Esophagus (tissue), 2 donors: ENCODE data around the gene SLC17A2. TPM values are rescaled to one million over a fixed set of nuclear protein-coding genes. Genes with fewer than 3 reads are reported as not detected.

Source experiments
- H3K27ac ChIP-seq, 2 donors: one replicate each; pipeline ENCODE4 v1.5.1; 2013; ENCODE audit warnings: low read depth in 2 of 2, mild to moderate bottlenecking in 2 of 2, inconsistent platforms in 1 of 2, low read length in 1 of 2, moderate library complexity in 1 of 2
- H3K27me3 ChIP-seq, 2 donors: one replicate each; pipeline ENCODE4 v1.6.1; 2013; ENCODE audit warnings: low read length in 2 of 2, control low read depth in 1 of 2, mild to moderate bottlenecking in 1 of 2; ENCODE audit not compliant: insufficient read depth in 2 of 2, control insufficient read depth in 1 of 2
- H3K36me3 ChIP-seq, 2 donors: one replicate each; pipeline ENCODE4 v1.6.1; 2013; ENCODE audit warnings: low read length in 1 of 2; ENCODE audit not compliant: control insufficient read depth in 2 of 2, insufficient read depth in 2 of 2
- H3K4me1 ChIP-seq, 2 donors: one replicate each; pipeline ENCODE4 v1.6.1; 2013; ENCODE audit warnings: low read length in 1 of 2; ENCODE audit not compliant: control insufficient read depth in 2 of 2, insufficient read depth in 2 of 2
- H3K4me3 ChIP-seq, 2 donors: one replicate each; pipeline ENCODE4 v1.5.1; 2013; ENCODE audit warnings: low read length in 2 of 2, mild to moderate bottlenecking in 2 of 2, low read depth in 1 of 2, moderate library complexity in 1 of 2
- H3K9me3 ChIP-seq, 2 donors: one replicate each; pipeline ENCODE4 v1.6.1; 2013; ENCODE audit warnings: mild to moderate bottlenecking in 2 of 2, low read depth in 1 of 2, low read length in 1 of 2, moderate library complexity in 1 of 2; ENCODE audit not compliant: control insufficient read depth in 2 of 2, insufficient read depth in 1 of 2
- WGBS, 2 donors: extraction: QIAGEN DNeasy Blood & Tissue Kit; methylation state at CpG; one replicate each; pipeline ENCODE4 v1.1.7; 2013; 5-methylcytosine and 5-hydroxymethylcytosine counted together
- polyA plus RNA-seq, 2 donors: library from polyadenylated mRNA; stranded (reverse); fragments of 200-250 nt; gene quantifications; one replicate each; pipeline ENCODE4 v1.2.3, GENCODE V29; 2013
- donor health status: healthy with polysubstance abuse.
- donor health status: Bipolar disorder and iron deficiency.

Gene SLC17A2
- polyA plus RNA-seq, 2 donors, result not detected

- 96 to 97% methylated on average over 2 of the region's 2 CpGs for WGBS, 2 donors
- no peaks in the 10 kb centered on the region for H3K36me3 ChIP-seq
- no peaks in the 10 kb centered on the region for H3K9me3 ChIP-seq
- no peaks in the 10 kb centered on the region for H3K4me1 ChIP-seq
- no peaks in the 10 kb centered on the region for H3K27me3 ChIP-seq
- no peak overlapping the region for H3K27ac ChIP-seq
- H3K4me3 ChIP-seq, result no peak overlapping the region
Observed at GRCh38 chr6:25878721-25879322, 51.7 kb downstream of the SLC17A2 start.

- Histone ChIP-seq H3K27me3 (no peaks in the 10 kb centered on the region), H3K4me1 (no peaks in the 10 kb centered on the region), H3K27ac (no peak overlapping the region), H3K4me3 (no peak overlapping the region), H3K9me3 (no peaks in the 10 kb centered on the region), H3K36me3 (no peaks in the 10 kb centered on the region)
- WGBS, 2 donors, result 83% methylated on average over 3 of the region's 3 CpGs
Observed at GRCh38 chr6:25875926-25876602, 54.4 kb downstream of the SLC17A2 start.

DNA sequence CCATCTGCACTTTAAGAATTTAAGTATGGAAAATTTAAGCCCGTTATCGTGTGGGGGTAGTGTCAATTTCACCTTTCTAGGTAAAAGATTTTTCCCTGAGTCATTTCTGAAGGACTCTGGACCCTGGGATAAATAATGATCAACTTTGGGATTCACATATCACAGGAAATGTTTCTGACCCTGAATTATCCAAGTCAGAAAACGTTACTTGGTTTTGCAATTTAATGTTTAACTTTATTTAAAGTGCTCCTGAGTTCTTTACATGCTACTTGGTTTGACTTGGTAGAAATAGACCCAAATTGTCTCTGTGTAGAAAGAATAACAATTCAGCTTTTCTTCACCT lies 55.0 kb downstream of the SLC17A2 start:
- Histone ChIP-seq H3K4me1 (no peaks in the 10 kb centered on the region), H3K27ac (no peak overlapping the region), H3K9me3 (no peaks in the 10 kb centered on the region), H3K27me3 (no peaks in the 10 kb centered on the region), H3K36me3 (no peaks in the 10 kb centered on the region), H3K4me3 (no peak overlapping the region)
- 64 to 74% methylated on average over 3 of the region's 3 CpGs for WGBS, 2 donors

- H3K36me3 ChIP-seq, result no peaks in the 10 kb centered on the region
- H3K4me1 ChIP-seq, result no peaks in the 10 kb centered on the region
- H3K9me3 ChIP-seq, result no peaks in the 10 kb centered on the region
- H3K27me3 ChIP-seq, result no peaks in the 10 kb centered on the region
- no peak overlapping the region for H3K27ac ChIP-seq
- 86 to 88% methylated on average over 3 of the region's 3 CpGs for WGBS, 2 donors
- no peak overlapping the region for H3K4me3 ChIP-seq
Observed at GRCh38 chr6:25874822-25875562, 55.5 kb downstream of the SLC17A2 start.

GRCh38 chr6:25874118-25874517 lies 56.4 kb downstream of the SLC17A2 start, which contains the start of gene SLC17A3:
SLC17A3 (minus strand) TSS chr6:25874243; CDS start chr6:25868387, 5,856 bp downstream.
- no peak within 1 kb of the TSS for H3K4me3 ChIP-seq
- no peaks in the 10 kb centered on the region for H3K9me3 ChIP-seq
- no peaks in the 10 kb centered on the region for H3K4me1 ChIP-seq
- H3K27ac ChIP-seq, result no peak within 1 kb of the TSS
- WGBS, 2 donors, result 74 to 79% methylated on average over 3 of the region's 3 CpGs
- H3K27me3 ChIP-seq, result no peaks in the 10 kb centered on the region
- no peaks in the 10 kb centered on the region for H3K36me3 ChIP-seq

DNA sequence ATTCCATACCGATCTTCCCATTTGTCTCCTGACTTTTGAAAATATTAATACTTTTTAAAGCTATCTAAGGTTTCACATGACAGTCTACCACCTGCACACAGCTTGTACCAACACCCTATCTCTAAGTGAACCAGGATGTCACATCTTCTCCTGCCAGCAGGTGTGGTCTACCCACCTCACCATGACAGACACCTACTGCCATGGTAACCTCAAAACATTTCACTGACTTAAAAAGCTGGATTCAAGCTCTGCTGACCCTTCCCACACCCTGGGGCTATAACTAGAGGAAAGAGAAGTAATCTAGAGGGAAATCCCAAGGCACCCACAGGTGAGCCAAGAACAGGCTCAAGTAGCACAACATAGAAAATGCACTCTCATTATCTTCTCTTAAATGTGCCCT lies 57.7 kb downstream of the SLC17A2 start:
- H3K27me3 ChIP-seq, result no peaks in the 10 kb centered on the region
- H3K36me3 ChIP-seq, result no peaks in the 10 kb centered on the region
- no peaks in the 10 kb centered on the region for H3K9me3 ChIP-seq
- no peak overlapping the region for H3K4me3 ChIP-seq
- 89 to 96% methylated on average over 1 of the region's 1 CpG for WGBS, 2 donors
- no peaks in the 10 kb centered on the region for H3K4me1 ChIP-seq
- no peak overlapping the region for H3K27ac ChIP-seq

DNA sequence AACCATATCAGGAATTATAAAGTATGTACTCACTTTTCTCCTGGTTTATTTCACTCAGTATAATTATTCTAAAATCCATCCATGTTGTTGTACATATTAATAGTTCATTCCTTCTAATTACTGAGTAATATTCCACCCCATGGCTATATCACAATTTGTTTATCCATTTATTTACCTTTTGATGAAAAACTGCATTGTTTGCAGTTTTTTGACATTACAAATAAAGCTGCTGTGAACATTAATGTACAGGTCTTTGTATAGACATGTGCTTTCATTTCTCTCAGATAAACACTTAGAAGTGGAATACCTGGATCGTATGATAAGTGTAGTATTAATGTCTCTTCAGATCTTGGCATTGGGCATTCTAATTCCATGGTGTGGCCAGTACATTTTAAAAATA lies 60.7 kb downstream of the SLC17A2 start:
- no peaks in the 10 kb centered on the region for H3K27me3 ChIP-seq
- no peaks in the 10 kb centered on the region for H3K9me3 ChIP-seq
- H3K4me3 ChIP-seq, result no peak overlapping the region
- no peaks in the 10 kb centered on the region for H3K4me1 ChIP-seq
- WGBS, 2 donors, result 33 to 86% methylated on average over 1 of the region's 1 CpG
- no peak overlapping the region for H3K27ac ChIP-seq
- no peaks in the 10 kb centered on the region for H3K36me3 ChIP-seq

DNA sequence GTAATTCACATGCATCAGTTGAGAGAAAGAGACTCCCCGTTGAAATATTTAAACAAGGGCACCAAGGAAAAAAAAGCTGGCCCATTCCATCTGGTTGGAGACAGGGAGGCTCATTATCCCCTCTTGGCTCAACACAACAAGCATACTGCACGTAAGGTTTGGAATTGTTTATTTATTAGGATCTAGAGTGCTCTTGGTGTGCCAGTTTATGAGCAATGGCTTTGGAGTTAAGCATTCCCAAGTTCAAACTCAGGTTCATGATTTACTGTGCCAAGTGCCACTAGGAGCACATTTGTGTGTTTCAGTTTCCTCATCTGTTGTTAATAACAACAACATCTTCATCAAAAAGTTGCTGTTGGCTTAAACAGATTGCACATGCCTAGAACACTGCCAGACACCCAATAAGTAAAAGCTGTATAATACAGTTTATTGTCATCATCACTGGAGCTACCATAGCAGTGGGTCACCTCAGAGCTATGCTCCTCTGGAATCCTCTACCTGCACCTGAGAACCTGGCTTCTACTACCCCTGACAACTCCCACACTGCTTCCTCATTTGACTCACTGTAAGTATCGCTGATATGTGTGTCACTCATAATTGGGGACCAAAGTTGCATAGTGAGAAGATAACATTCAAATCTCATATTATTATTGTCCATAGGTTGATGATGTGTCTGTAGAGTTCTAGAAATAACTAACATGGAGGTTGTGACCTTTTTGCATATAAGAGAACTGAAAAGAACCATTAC lies 61.9 kb downstream of the SLC17A2 start:
- Histone ChIP-seq H3K27ac (no peak overlapping the region), H3K27me3 (no peaks in the 10 kb centered on the region), H3K4me1 (no peaks in the 10 kb centered on the region), H3K36me3 (no peaks in the 10 kb centered on the region), H3K4me3 (no peak overlapping the region), H3K9me3 (no peaks in the 10 kb centered on the region)
- 71 to 77% methylated on average over 3 of the region's 3 CpGs for WGBS, 2 donors

DNA sequence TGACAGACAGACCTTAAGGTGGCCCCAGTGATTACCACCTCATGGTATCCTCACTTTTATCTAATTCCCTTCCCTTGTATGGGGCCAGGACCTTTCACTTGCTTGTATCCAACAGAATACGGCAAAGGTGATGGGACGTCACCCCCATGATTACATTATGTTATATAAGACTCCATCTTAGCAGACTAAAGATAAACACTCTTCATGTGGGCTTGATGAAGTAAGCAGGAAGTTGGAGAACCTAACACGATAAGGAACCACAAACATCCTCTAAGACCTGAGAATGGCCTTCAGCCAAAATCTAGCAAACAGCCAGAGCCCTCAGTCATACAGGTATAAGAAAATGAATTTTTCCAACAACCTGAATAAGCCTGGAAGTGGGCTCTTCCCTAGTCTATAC lies 64.5 kb downstream of the SLC17A2 start:
- 62 to 66% methylated on average over 3 of the region's 3 CpGs for WGBS, 2 donors
- no peaks in the 10 kb centered on the region for H3K27me3 ChIP-seq
- H3K4me1 ChIP-seq, result no peaks in the 10 kb centered on the region
- no peak overlapping the region for H3K27ac ChIP-seq
- no peaks in the 10 kb centered on the region for H3K9me3 ChIP-seq
- no peaks in the 10 kb centered on the region for H3K36me3 ChIP-seq
- no peak overlapping the region for H3K4me3 ChIP-seq
